IPS-11a (cell line): ENCODE data around the gene TRIO.

ENCODE experiments used
- H3K4me3 ChIP-seq: one replicate; pipeline ENCODE4 v1.5.1; 2013; ENCODE audit warnings: low read depth, low read length, control low read depth

The TRIO gene

GRCh38 chr5:14492331-14492964 is 349.3 kb downstream of the TRIO start:
- no peak overlapping the region for H3K4me3 ChIP-seq

GRCh38 chr5:14495301-14495700 is 352.2 kb downstream of the TRIO start:
- H3K4me3 ChIP-seq, result no peak overlapping the region

- no peak overlapping the region for H3K4me3 ChIP-seq
These were observed 354.2 kb downstream of the TRIO start for GRCh38 chr5:14497311-14497710.

- H3K4me3 ChIP-seq, result no peak overlapping the region
These were observed 358.5 kb downstream of the TRIO start for GRCh38 chr5:14501353-14502293.

- H3K4me3 ChIP-seq, result no peak overlapping the region
These were observed 359.1 kb downstream of the TRIO start for GRCh38 chr5:14502294-14502690.

- H3K4me3 ChIP-seq, result no peak overlapping the region
These were observed 360.0 kb downstream of the TRIO start for GRCh38 chr5:14503017-14503680.

GRCh38 chr5:14503681-14504331 is 360.7 kb downstream of the TRIO start:
- no peak overlapping the region for H3K4me3 ChIP-seq

GRCh38 chr5:14504332-14504727 is 361.2 kb downstream of the TRIO start:
- no peak overlapping the region for H3K4me3 ChIP-seq

- H3K4me3 ChIP-seq, result no peak overlapping the region
These were observed 361.7 kb downstream of the TRIO start for GRCh38 chr5:14504816-14505215.

- no peak overlapping the region for H3K4me3 ChIP-seq
These were observed 362.4 kb downstream of the TRIO start for GRCh38 chr5:14505310-14506139.

GRCh38 chr5:14506140-14506538 is 363.0 kb downstream of the TRIO start:
- no peak overlapping the region for H3K4me3 ChIP-seq

- H3K4me3 ChIP-seq, result no peak overlapping the region
These were observed 363.5 kb downstream of the TRIO start for GRCh38 chr5:14506661-14507060.

GRCh38 chr5:14507156-14507941 is 364.2 kb downstream of the TRIO start:
- H3K4me3 ChIP-seq, result no peak overlapping the region

GRCh38 chr5:14508046-14508445 is 364.9 kb downstream of the TRIO start:
- H3K4me3 ChIP-seq, result no peak overlapping the region

GRCh38 chr5:14509556-14509955 is 366.4 kb downstream of the TRIO start:
- no peak overlapping the region for H3K4me3 ChIP-seq

- H3K4me3 ChIP-seq, result no peak overlapping the region
These were observed 367.1 kb downstream of the TRIO start for GRCh38 chr5:14510156-14510734.

GRCh38 chr5:14510880-14511279 is 367.7 kb downstream of the TRIO start:
- H3K4me3 ChIP-seq, result no peak overlapping the region

- H3K4me3 ChIP-seq, result no peak overlapping the region
These were observed 369.4 kb downstream of the TRIO start for GRCh38 chr5:14512574-14512973.

- no peak overlapping the region for H3K4me3 ChIP-seq
These were observed 370.1 kb downstream of the TRIO start for GRCh38 chr5:14513266-14513665.
